Measurements from ENCODE around the gene GFY. TPM values are rescaled to one million over a fixed set of nuclear protein-coding genes. Genes with fewer than 3 reads are reported as not detected.
"Not testable (repeated sequence)": the region's sequence is repeated elsewhere in the genome, so short reads cannot be mapped to it uniquely, and the experiment has no call there.

GFY gene
- total RNA-seq, 1 donor from 2014 or later, result not detected

DNA sequence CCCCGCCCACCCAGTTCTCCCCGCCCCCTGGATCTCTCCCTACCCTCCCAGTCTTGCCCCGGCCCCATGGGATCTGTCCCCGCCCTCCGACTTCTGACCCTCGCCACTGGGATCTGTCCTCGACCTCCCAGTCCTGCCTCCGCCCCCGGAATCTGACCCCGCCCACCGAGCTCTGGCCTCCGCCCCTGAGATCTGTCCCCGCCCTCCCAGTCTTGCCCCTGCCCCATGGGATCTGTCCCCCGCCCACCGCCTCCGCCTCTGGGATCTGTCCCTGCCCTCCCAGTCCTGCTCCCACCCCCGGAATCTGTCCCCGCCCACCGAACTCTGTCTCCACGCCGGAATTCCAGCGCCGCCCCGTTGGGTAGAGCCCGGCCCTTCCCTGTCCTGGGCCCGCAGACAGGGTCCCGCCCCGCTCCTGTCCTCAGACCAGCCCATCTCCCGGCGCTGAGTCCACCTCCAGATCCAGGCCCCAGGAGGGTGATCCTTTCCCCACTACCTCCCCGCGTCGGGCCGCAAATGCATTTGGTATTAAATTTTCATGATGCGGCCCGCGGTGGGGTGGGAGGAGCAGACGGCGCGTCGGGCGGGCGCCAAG lies 17.7 kb downstream of the GFY start:
- DNase-seq (ENCODE audit: low read depth, low spot score), result peak; percentile 53

DNA sequence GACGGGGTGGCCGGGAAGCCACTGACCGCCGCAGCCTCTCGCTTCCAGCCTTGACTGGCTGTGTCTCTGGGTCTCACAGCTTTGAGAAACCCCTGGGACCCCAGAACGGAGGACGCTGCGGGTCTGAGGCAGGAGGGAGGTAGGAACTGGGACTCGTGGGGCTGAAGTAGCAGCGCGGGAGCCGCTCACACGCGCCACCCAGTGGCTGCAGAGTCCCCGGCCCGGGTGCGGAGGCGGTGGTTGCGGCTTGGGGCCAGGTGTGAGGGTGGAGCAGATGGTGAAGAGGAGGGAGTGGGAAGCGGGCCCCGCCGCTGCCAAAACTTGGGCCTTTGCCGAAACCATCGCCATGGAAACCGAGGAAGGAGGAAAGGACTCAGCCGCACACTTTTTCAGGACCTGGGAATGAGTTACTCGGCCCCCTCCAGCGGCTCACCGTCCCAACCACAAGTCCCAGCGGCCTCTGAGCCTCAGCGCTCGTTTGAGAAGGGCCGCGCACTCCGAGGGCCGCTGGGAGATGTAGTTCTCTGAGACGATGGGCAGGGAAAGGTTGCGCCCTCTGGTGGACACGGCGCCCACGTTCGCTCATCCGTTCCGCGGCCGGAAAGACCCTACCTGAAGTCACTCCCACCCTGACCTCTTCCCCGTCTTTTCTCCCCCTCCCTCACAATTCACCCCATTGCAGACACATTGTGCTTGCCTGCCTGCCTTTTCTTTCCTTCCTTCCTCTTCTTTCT lies 18.3 kb downstream of the GFY start:
- DNase-seq (ENCODE audit: low read depth, low spot score), result peak; percentile 79

DNA sequence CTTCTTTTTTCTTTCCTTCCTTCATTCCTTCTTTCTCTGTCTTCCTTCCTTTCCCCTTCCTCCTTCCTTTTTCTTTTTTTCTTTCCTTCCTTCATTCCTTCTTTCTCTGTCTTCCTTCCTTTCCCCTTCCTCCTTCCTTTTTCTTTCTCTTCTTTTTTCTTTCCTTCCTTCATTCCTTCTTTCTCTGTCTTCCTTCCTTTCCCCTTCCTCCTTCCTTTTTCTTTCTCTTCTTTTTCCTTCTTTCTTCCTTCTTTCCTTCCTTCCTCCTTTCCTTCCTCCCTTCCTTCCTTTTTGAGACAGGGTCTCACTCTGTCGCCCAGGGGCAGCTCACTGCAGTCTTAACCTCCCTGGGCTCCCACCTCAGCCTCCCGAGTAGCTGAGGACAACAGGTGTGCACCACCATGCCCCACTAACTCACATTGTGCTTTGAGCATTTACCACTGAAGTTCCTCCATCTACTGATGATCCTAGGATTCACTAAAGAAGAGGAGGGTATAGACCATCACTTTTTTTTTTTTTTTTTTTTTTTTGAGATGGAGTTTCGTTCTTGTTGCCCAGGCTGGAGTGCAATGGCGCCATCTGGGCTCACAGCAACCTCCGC lies 19.0 kb downstream of the GFY start:
- DNase-seq (ENCODE audit: low read depth, low spot score), result not testable (repeated sequence)

DNA sequence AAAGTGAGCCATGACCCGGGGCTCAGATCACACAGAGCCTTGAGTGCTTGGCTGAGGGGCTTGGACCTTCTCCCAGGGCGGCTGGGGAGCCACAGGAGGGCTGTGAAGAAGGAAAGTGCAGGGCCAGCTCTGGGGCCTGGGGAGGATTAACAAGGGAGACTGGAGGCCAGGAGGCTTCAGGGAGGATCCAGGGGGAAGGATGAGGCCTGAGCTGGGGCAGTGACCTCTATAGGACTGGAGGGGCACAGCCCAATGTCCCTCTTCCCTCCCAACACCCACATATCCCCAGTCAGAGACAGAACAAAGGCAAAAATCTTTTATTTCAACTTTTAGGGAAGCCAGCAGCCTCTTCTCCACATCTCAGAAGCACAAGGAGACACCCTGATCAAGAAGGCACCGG lies 20.8 kb downstream of the GFY start:
- DNase-seq (ENCODE audit: low read depth, low spot score), result no peak

DNA sequence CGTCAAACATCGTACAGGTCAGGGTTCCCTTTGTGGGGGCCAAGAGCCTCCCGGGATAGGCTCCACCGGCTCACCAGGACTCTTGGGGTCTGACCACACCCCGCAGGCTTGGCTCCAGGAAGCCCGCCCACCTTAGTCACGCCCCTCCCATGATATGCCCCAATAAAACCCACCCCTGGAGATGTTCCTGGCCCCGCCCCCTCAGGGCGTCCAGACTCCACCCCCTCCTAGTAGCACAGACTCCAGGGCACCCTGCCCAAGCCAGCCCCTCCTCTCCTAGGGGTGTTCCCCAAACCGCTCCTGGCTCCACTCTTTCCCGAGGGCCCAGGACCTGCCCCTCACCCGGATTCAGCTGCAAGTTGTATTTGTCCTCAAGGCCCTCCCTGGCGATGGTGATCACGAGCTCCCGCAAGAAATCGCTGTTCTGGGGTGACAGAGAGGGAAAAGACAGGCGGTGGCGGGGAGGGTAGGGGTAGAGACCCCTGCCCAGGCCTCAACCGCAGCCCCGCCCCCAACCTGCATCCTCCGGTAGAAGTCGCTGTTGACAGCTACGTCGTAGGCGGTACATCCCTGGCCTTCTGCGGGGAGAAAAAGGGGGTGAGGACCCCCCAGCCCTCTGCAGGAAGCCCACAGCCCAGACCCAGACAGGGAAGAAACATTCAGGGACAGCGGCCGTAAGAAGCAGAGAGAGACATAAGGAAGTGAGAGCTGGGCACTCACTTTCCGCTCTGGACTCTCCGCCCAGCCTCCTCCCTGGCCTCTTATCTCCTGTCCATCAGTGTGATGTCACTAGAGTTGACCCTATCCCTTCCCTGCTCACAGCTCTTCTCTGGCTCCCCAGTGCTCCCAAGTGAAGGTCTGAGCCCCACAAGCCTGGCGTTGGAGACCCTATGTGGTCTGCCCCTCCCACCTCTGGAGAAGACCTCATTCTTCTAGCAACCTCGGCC lies 22.6 kb downstream of the GFY start:
- DNase-seq (ENCODE audit: low read depth, low spot score), result no peak

DNA sequence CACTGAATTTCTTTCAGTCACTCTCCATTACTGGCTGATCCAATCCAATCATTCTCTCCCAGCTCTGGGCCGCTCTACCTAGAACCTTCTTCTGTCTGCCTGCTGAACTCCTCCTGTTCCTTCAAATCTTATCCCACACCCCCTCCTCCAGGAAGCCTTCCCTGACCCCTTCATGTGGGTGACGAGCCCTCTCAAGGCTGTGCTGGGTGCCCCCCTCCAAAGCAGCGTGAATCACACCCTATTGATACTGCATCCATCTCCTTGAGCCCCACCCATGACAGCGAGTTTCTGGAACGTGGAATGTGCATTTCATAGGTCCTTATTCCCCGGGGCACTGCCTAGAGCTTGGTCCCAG lies 23.2 kb downstream of the GFY start:
- no peak for DNase-seq (ENCODE audit: low read depth, low spot score)

DNA sequence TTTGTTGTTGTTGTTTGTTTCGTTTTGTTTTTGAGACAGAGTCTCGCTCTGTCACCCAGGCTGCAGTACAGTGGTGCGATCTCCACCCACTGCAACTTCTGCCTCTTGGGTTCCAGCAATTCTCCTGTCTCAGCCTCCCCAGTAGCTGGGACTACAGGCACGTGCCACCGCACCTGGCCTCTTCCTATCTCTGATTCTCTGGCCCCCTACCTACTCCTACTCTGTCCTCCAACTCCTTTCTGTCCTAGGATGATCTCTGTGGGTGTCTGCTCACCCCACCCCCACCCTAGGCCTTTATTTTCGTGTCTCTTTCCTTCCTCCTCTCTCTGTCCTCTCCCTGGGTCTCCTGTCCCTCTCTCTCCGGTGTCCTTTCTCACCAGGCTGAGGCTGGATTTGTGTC lies 25.2 kb downstream of the GFY start:
- no peak for DNase-seq (ENCODE audit: low read depth, low spot score)

DNA sequence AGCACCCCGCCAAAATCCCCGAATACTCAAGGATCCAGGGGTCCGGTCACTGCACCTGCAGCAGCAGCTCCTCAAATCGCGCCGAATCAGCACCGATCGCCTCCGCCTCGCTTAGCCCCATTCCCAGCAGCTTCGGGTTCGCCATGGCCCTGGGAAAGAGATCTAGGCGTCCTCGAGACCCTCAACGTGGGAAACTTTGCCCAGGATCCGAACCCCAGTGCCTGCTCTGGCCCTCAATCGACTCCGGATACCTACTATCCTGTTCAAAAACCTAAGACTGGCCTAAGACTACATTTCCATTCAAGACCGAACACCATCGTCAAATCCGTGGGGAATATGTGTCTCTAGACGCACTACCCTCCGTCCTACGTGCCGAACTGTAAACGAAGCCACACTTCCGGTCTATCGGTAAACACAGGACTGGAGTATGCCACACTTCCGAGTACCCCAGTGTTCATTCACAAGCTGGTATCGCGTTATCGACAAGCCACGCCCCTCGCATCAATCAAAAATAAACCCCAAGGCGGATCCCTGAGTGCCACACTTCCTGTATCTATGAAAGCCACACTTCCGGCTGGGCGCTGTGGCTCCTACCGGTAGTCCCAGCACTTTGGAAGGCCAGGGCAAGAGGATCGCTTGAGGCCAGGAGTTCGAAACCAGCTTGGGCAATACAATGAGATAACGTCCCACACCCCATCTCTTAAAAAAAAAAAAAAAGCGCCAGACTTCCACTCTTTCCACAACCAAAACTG lies 26.4 kb downstream of the GFY start, which contains the start of gene PIH1D1:
TSS of gene PIH1D1 (minus strand) at position 385 of the 752 bp plus-strand sequence. CDS start at position 145, 240 bp downstream.
- peak; percentile 98 for DNase-seq (ENCODE audit: low read depth, low spot score)

DNA sequence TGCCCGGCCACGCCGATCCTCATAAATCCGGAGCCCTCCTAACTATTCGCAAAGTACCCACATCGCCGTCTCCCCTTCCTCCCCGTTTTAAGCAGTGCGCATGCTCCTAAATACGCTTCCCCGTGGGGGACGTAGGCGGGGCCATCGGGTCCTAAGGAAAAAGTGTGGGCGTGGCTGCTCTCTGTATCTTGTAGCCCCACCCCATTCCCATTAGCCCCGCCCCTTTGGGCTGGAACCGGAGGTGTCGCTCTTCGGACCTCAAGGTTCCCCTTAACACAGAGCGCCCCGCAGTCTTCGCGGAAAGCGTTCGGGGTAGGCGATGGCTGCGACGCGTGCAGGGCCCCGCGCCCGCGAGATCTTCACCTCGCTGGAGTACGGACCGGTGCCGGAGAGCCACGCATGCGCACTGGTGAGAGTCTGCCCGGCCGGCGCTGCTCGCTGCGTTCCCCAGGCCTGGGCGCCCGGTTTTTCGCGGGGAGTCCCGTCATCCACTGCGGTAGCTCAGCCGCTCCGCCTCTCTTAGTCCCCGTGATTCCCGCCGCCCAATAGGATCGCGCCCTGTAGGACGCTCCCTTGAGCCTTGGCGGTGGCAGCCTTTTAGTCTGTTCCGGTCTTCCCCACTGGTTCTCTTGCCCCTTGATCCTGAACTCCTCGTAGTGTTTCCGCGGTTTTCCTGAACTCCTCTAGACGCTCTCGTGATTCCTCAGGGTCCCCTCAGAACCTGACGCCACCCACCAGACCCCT lies 28.0 kb downstream of the GFY start, which contains the start of gene ALDH16A1:
TSS of gene ALDH16A1 (plus strand) at position 213 of the 744 bp plus-strand sequence. CDS start at position 320, 107 bp downstream.
- DNase-seq (ENCODE audit: low read depth, low spot score), result peak; percentile 88

DNA sequence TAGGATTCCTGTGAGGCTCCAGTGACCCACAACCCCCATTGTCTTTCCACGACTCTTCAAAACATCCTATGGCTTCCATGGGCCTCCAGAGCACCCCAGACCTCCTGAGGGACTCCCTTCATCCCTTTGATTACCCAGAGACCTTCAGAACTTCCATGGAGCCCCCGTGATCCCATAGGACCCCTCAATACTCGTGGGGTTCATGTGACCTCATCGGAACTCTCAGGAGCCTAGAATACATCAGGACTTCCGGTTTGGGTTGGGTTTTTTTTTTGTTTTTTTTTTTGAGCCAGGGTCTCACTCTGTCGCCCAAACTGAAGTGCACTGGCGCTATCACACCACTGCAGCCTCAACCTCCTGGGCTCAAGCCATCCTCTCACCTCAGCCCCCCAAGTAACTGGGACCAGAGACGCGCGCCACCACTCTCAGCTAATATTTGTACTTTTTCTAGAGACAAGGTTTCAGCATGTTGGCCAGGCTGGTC lies 28.6 kb downstream of the GFY start:
- no peak for DNase-seq (ENCODE audit: low read depth, low spot score)

DNA sequence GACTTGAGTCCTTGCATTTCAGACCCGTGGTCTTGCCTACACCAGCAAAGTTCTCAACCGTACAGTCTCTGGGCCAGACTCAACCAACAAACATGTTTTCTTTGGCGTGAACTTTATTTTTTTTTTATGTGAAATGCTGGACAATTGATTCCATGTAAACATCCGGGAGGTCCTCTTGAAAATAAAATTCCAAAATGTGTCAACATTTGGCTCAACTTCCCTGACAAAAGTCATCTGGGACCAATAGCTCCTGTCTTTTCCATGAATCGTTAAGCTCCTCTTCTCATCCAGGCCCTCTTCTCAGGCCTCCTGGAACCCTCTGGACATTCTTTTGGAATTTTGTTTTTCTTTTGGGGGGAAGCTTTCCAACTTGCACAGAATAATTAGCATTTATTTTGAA lies 30.6 kb downstream of the GFY start:
- DNase-seq (ENCODE audit: low read depth, low spot score), result no peak

DNA sequence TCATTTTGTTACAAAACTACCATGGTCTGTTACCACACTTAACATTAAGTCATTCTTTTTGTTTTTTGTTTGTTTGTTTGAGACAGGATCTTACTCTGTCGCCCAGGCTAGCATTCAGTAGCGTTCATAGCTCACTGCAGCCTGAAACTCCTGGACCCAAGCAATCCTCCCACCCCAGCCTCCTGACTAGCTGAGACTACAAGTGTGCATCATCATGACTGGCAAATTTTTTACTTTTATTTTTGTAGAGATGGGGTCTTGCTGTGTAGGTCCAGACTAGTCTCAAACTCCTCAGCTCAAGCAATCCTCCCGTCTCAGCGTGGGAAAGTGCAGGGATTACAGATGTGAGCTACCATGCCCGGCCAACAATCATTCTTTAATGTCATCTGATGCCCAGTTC lies 31.1 kb downstream of the GFY start:
- DNase-seq (ENCODE audit: low read depth, low spot score), result no peak

DNA sequence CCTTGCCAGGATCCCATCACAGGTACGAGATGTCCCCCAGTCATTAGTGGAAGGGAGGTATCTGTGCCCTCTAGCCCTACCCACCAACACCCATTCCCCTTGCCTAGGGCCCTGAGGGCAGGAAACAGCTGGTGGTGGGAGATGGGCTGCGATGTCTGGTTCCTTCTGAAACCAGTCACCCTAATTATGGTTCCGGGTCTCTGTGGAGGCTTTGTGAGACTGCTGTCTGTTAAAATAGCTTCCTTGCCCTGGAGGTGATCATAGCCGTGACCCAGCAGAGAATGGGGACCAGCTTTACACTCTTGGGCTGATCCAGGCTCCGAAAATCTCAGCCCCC lies 33.3 kb downstream of the GFY start:
- no peak for DNase-seq (ENCODE audit: low read depth, low spot score)

DNA sequence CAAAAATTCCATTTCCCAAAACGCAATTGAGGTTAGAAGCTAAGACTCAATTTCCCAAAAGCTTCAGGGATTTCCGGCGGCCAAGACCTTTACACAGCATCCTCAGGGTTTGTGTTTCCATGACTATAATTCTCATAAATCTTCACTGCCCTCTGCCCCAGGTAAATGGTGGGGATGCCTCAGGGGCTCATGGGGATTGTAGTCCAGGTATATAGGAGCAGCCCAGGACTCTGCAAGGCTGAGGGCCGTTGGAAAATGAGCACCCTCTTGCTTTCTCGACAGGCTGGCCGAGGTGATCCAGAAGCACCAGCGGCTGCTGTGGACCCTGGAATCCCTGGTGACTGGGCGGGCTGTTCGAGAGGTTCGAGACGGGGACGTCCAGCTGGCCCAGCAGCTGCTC lies 34.2 kb downstream of the GFY start:
- DNase-seq (ENCODE audit: low read depth, low spot score), result no peak

DNA sequence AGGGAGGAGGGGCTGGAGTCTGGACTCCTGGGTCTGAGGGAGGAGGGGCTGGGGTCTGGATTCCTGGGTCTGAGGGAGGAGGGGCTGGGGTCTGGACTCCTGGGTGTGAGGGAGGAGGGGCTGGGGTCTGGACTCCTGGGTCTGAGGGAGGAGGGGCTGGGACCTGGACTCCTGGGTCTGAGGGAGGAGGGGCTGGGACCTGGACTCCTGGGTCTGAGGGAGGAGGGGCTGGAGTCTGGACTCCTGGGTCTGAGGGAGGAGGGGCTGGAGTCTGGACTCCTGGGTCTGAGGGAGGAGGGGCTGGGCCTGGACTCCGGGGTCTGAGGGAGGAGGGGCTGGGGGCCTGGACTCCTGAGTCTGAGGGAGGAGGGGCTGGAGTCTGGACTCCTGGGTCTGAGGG lies 35.9 kb downstream of the GFY start:
- DNase-seq (ENCODE audit: low read depth, low spot score), result not testable (repeated sequence)

DNA sequence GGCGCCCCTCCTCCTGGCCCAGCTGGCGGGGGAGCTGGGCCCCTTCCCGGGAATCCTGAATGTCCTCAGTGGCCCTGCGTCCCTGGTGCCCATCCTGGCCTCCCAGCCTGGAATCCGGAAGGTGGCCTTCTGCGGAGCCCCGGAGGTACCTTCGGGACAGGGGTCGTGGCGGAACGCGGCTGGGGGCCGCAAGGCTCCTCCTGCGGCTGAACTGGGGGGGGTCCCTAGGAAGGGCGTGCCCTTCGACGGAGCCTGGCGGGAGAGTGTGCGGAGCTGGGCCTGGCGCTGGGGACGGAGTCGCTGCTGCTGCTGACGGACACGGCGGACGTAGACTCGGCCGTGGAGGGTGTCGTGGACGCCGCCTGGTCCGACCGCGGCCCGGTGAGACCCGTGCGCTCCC lies 36.5 kb downstream of the GFY start:
- no peak for DNase-seq (ENCODE audit: low read depth, low spot score)

DNA sequence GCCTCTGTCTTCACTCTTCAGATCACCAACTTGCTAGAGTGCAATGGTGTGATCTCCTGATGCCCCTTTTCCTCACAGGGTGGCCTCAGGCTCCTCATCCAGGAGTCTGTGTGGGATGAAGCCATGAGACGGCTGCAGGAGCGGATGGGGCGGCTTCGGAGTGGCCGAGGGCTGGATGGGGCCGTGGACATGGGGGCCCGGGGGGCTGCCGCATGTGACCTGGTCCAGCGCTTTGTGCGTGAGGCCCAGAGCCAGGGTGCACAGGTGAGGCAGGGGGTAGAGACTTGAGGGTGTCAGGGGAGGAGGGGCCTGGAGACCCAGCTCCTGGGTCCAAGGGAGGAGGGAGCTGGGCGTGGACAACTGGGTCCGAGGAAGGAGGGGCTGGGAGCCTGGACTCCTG lies 37.3 kb downstream of the GFY start:
- no peak for DNase-seq (ENCODE audit: low read depth, low spot score)

DNA sequence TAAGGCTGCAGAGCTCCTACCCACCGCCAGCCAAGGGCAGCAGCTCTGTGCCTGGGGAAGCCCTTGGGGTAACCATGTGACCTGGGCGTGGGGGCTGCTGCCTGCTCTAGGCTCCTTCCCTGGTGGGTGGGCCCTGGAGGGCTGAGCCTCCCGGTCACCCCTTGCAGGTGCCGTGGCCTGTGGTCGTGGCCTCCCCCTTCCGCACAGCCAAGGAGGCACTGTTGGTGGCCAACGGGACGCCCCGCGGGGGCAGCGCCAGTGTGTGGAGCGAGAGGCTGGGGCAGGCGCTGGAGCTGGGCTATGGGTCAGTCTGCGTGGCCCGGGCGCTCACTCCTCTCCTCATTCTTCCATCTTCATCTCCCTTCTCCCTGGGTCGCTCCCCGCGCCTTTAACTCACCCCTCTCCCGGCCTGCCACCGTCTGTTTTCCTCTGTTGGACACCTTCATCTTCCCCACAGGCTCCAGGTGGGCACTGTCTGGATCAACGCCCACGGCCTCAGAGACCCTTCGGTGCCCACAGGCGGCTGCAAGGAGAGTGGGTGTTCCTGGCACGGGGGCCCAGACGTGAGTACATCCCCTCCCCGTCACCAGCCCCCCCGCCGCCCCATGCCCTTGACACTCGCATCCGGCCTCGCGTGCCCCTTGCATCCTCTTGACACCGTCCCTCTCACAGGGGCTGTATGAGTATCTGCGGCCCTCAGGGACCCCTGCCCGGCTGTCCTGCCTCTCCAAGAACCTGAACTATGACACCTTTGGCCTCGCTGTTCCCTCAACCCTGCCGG lies 39.0 kb downstream of the GFY start:
- DNase-seq (ENCODE audit: low read depth, low spot score), result no peak

DNA sequence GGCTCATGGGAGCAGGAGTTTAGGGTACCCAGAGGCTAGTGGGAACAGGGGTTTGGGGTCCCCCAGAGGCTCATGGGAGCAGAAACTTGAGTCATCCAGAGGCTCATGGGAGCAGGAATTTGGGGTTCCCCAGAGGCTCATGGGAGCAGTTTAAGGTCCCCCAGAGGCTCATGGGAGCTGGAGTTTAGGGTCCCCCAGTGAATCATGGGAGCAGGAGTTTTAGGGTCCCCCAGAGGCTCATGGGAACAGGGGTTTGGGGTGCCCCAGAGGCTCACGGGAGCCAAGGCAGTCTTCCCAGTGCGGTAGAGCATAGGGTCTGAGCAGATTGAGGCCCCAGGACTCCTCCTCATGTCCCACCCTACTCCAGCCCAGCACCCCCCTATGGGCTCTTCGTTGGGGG lies 40.2 kb downstream of the GFY start:
- no peak for DNase-seq (ENCODE audit: low read depth, low spot score)

All from pulmonary artery endothelial cell (primary cell).